Gastroesophageal sphincter (tissue), 3 donors: ENCODE results near the gene SLC6A13.

Source experiments
- POLR2A ChIP-seq, 2 donors: fragments of 450-650 bp; IDR thresholded peaks; one replicate each; pipeline ENCODE4 v1.6.1; 2017; ENCODE audit warnings: antibody characterized with exemption in 2 of 2, mild to moderate bottlenecking in 2 of 2, moderate library complexity in 1 of 2
- TF ChIP-seq, protein P1 (sequence below), 4 experiments: fragments of 200-600 bp in 2 of 4; fragments of 450-650 bp in 2 of 4; sonication (generic) in 1 of 4; IDR thresholded peaks; one replicate each; pipeline ENCODE4 v1.5.1; 2017 to 2019; ENCODE audit warnings: antibody characterized with exemption in 4 of 4, mild to moderate bottlenecking in 2 of 4, moderate library complexity in 2 of 4

DNA sequence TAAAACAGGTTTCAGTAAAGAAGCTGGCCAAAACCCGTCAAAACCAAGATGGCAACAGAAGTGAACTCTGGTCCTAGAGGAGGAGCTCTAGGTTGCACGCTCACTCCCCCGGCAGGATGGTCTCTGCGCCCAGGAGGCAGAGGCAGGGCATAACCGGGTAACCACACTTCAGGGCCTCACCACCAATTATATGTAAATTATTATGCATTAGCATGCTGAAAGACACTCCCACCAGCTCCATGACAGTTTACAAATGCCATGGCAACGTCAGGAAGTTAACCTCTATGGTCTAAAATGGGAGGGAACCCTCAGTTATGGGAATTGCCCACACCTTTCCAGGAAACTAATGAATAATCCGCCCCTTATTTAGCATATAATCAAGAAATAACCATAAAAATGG, 28.6 kb downstream of the SLC6A13 start:
- TF ChIP-seq, protein P1, sequence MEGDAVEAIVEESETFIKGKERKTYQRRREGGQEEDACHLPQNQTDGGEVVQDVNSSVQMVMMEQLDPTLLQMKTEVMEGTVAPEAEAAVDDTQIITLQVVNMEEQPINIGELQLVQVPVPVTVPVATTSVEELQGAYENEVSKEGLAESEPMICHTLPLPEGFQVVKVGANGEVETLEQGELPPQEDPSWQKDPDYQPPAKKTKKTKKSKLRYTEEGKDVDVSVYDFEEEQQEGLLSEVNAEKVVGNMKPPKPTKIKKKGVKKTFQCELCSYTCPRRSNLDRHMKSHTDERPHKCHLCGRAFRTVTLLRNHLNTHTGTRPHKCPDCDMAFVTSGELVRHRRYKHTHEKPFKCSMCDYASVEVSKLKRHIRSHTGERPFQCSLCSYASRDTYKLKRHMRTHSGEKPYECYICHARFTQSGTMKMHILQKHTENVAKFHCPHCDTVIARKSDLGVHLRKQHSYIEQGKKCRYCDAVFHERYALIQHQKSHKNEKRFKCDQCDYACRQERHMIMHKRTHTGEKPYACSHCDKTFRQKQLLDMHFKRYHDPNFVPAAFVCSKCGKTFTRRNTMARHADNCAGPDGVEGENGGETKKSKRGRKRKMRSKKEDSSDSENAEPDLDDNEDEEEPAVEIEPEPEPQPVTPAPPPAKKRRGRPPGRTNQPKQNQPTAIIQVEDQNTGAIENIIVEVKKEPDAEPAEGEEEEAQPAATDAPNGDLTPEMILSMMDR (IDR thresholded peaks at IDR 0.05): no peak
- no peak for TF ChIP-seq POLR2A (IDR thresholded peaks at IDR 0.05)
